Activated T-helper 1 cell treated with anti-CD3 and anti-CD28 coated beads, Interleukin-12 subunit alpha, Interleukin-12 subunit beta, Interleukin-2, Interleukin-4 antibody, amounts not matched to agents 30 ng/mL and 10 ng/mL and 1 ng/mL, durations not matched to agents 14 hours and 24 hours and 36 hours (primary cell): ENCODE data around the gene DDTL. TPM values are rescaled to one million over a fixed set of nuclear protein-coding genes. Genes with fewer than 3 reads are reported as not detected.

Experiments
- DNase-seq: peaks from one replicate; pipeline ENCODE4 v3.0.0; 2021; ENCODE audit warnings: low spot score
- H3K27ac Mint-ChIP-seq: one replicate; pipeline ENCODE4 v1.8.0; 2021; ENCODE audit warnings: mild to moderate bottlenecking, mixed read lengths
- H3K27me3 Mint-ChIP-seq: one replicate; pipeline ENCODE4 v1.8.0; 2022; ENCODE audit warnings: mild to moderate bottlenecking, moderate library complexity, mixed read lengths; ENCODE audit not compliant: insufficient read depth
- H3K36me3 Mint-ChIP-seq: one replicate; pipeline ENCODE4 v1.8.0; 2021; ENCODE audit warnings: low read depth, mixed read lengths
- H3K4me1 Mint-ChIP-seq: one replicate; pipeline ENCODE4 v1.8.0; 2021; ENCODE audit warnings: low read depth, mixed read lengths
- H3K4me3 Mint-ChIP-seq: one replicate; pipeline ENCODE4 v1.8.0; 2021; ENCODE audit warnings: mild to moderate bottlenecking, moderate library complexity, mixed read lengths
- H3K9me3 Mint-ChIP-seq: one replicate; pipeline ENCODE4 v1.8.0; 2021; ENCODE audit warnings: mixed read lengths
- intact Hi-C: fragments of 100-400 bp; cut with micrococcal nuclease; formaldehyde crosslinking; loops from one replicate; pipeline ENCODE4 v1.15.1; 2024
- total RNA-seq: library from RNA; stranded (reverse); gene quantifications from 2 replicates; pipeline ENCODE4 v1.2.3, GENCODE V29; 2022

DDTL gene
- total RNA-seq, 1 donor from 2014 or later: 4.0 TPM

- Mint-ChIP-seq H3K9me3 (no peaks in the 10 kb centered on the region), H3K27ac (no peak overlapping the region), H3K27me3 (peaks cover 8% of the 10 kb centered on the region), H3K4me3 (no peak overlapping the region), H3K4me1 (no peaks in the 10 kb centered on the region), H3K36me3 (no peaks in the 10 kb centered on the region)
- intact Hi-C loops: no loop called here
- DNase-seq: no peak
Observed at GRCh38 chr22:24001314-24001713, 34.6 kb downstream of the DDTL start.

GRCh38 chr22:24002272-24002671, 35.6 kb downstream of the DDTL start:
- H3K36me3 Mint-ChIP-seq: no peaks in the 10 kb centered on the region
- no peak overlapping the region for H3K4me3 Mint-ChIP-seq
- no peaks in the 10 kb centered on the region for H3K4me1 Mint-ChIP-seq
- H3K9me3 Mint-ChIP-seq: no peaks in the 10 kb centered on the region
- peaks cover 5% of the 10 kb centered on the region for H3K27me3 Mint-ChIP-seq
- DNase-seq: no peak
- no peak overlapping the region for H3K27ac Mint-ChIP-seq
- intact Hi-C loops: no loop called here

GRCh38 chr22:24002851-24003250, 36.2 kb downstream of the DDTL start:
- intact Hi-C loops: no loop called here
- Mint-ChIP-seq H3K9me3 (no peaks in the 10 kb centered on the region), H3K27ac (no peak overlapping the region), H3K4me3 (no peak overlapping the region), H3K27me3 (peaks cover 5% of the 10 kb centered on the region), H3K4me1 (no peaks in the 10 kb centered on the region), H3K36me3 (no peaks in the 10 kb centered on the region)
- no peak for DNase-seq

- no peak overlapping the region for H3K27ac Mint-ChIP-seq
- no peaks in the 10 kb centered on the region for H3K36me3 Mint-ChIP-seq
- intact Hi-C loops: no loop called here
- no peaks in the 10 kb centered on the region for H3K4me1 Mint-ChIP-seq
- DNase-seq: no peak
- H3K27me3 Mint-ChIP-seq: peaks cover 5% of the 10 kb centered on the region
- no peaks in the 10 kb centered on the region for H3K9me3 Mint-ChIP-seq
- H3K4me3 Mint-ChIP-seq: no peak overlapping the region
Observed at GRCh38 chr22:24003887-24004286, 37.2 kb downstream of the DDTL start.

GRCh38 chr22:24005201-24005600, 38.5 kb downstream of the DDTL start, which contains the start of gene GSTT4:
Gene GSTT4, minus strand, starts transcription at chr22:24005453. Its CDS starts 97 bp downstream, at chr22:24005356.
- intact Hi-C loops: no loop called here
- Mint-ChIP-seq H3K4me3 (no peak within 1 kb of the TSS), H3K9me3 (no peaks in the 10 kb centered on the region), H3K27ac (no peak within 1 kb of the TSS), H3K4me1 (peaks cover 4% of the 10 kb centered on the region), H3K27me3 (peaks cover 5% of the 10 kb centered on the region), H3K36me3 (no peaks in the 10 kb centered on the region)
- no peak for DNase-seq

- Mint-ChIP-seq H3K4me1 (peaks cover 5% of the 10 kb centered on the region), H3K36me3 (no peaks in the 10 kb centered on the region), H3K27me3 (peaks cover 5% of the 10 kb centered on the region), H3K4me3 (no peak overlapping the region), H3K27ac (no peak overlapping the region), H3K9me3 (no peaks in the 10 kb centered on the region)
- no peak for DNase-seq
- intact Hi-C loops: no loop called here
Observed at GRCh38 chr22:24006207-24006913, 39.7 kb downstream of the DDTL start.

GRCh38 chr22:24006914-24007214, 40.2 kb downstream of the DDTL start:
- H3K27ac Mint-ChIP-seq: no peak overlapping the region
- DNase-seq: no peak
- no peaks in the 10 kb centered on the region for H3K9me3 Mint-ChIP-seq
- H3K36me3 Mint-ChIP-seq: no peaks in the 10 kb centered on the region
- no peak overlapping the region for H3K4me3 Mint-ChIP-seq
- H3K27me3 Mint-ChIP-seq: peaks cover 5% of the 10 kb centered on the region
- intact Hi-C loops: no loop called here
- H3K4me1 Mint-ChIP-seq: peaks cover 5% of the 10 kb centered on the region

GRCh38 chr22:24007253-24008021, 40.7 kb downstream of the DDTL start:
- peaks cover 9% of the 10 kb centered on the region for H3K4me1 Mint-ChIP-seq
- no peak for DNase-seq
- no peaks in the 10 kb centered on the region for H3K9me3 Mint-ChIP-seq
- no peak overlapping the region for H3K27ac Mint-ChIP-seq
- no peaks in the 10 kb centered on the region for H3K36me3 Mint-ChIP-seq
- peaks cover 2% of the 10 kb centered on the region for H3K27me3 Mint-ChIP-seq
- intact Hi-C loops: no loop called here
- H3K4me3 Mint-ChIP-seq: no peak overlapping the region

- no peak overlapping the region for H3K27ac Mint-ChIP-seq
- H3K27me3 Mint-ChIP-seq: peaks cover 2% of the 10 kb centered on the region
- peaks cover 11% of the 10 kb centered on the region for H3K4me1 Mint-ChIP-seq
- intact Hi-C loops: no loop called here
- no peak overlapping the region for H3K4me3 Mint-ChIP-seq
- no peak for DNase-seq
- no peaks in the 10 kb centered on the region for H3K9me3 Mint-ChIP-seq
- no peaks in the 10 kb centered on the region for H3K36me3 Mint-ChIP-seq
Observed at GRCh38 chr22:24008022-24008283, 41.3 kb downstream of the DDTL start.

GRCh38 chr22:24008381-24009226, 41.9 kb downstream of the DDTL start:
- no peak overlapping the region for H3K4me3 Mint-ChIP-seq
- no peak for DNase-seq
- no peaks in the 10 kb centered on the region for H3K9me3 Mint-ChIP-seq
- intact Hi-C loops: no loop called here
- H3K4me1 Mint-ChIP-seq: peaks cover 15% of the 10 kb centered on the region
- no peak overlapping the region for H3K27ac Mint-ChIP-seq
- peaks cover 2% of the 10 kb centered on the region for H3K36me3 Mint-ChIP-seq
- peaks cover under 1% of the 10 kb centered on the region for H3K27me3 Mint-ChIP-seq

GRCh38 chr22:24009227-24010017, 42.7 kb downstream of the DDTL start:
- no peak overlapping the region for H3K27ac Mint-ChIP-seq
- no peaks in the 10 kb centered on the region for H3K27me3 Mint-ChIP-seq
- DNase-seq: no peak
- intact Hi-C loops: loop anchor here (5.0 to 10.0 kb wide), 2 partner anchors 98 to 265 kb away; partner anchors contain the start of gene SPECC1L
- H3K36me3 Mint-ChIP-seq: peaks cover 6% of the 10 kb centered on the region
- H3K4me3 Mint-ChIP-seq: no peak overlapping the region
- peaks cover 24% of the 10 kb centered on the region for H3K4me1 Mint-ChIP-seq
- H3K9me3 Mint-ChIP-seq: no peaks in the 10 kb centered on the region

- DNase-seq: no peak
- peak overlapping the region; percentile 69 for H3K4me3 Mint-ChIP-seq
- peaks cover 9% of the 10 kb centered on the region for H3K36me3 Mint-ChIP-seq
- no peaks in the 10 kb centered on the region for H3K27me3 Mint-ChIP-seq
- H3K4me1 Mint-ChIP-seq: peaks cover 28% of the 10 kb centered on the region
- H3K9me3 Mint-ChIP-seq: no peaks in the 10 kb centered on the region
- intact Hi-C loops: loop anchor here (5.0 to 10.0 kb wide), 2 partner anchors 97 to 265 kb away; partner anchors contain the start of gene SPECC1L
- peak overlapping the region; percentile 56 for H3K27ac Mint-ChIP-seq
Observed at GRCh38 chr22:24010018-24010391, 43.3 kb downstream of the DDTL start.
